H1 (cell line): ENCODE measurements around the gene TNNC1. TPM values are rescaled to one million over a fixed set of nuclear protein-coding genes. Genes with fewer than 3 reads are reported as not detected.

Experiments used
- NANOG ChIP-seq: IDR thresholded peaks from 2 replicates; pipeline ENCODE4 v1.6.1; 2011; ENCODE audit warnings: low read length, low read depth, mild to moderate bottlenecking, inconsistent platforms; ENCODE audit not compliant: insufficient read depth, poor library complexity, severe bottlenecking
- polyA plus RNA-seq, 7 experiments: library from polyadenylated mRNA; depleted of rRNA in 3 of 7; stranded (reverse) in 5 of 7; unstranded in 2 of 7; fragments of >200 nt in 5 of 7; fragments of 200-250 nt in 2 of 7; gene quantifications; 1 replicate in 5 of 7; 2 replicates in 1 of 7; 4 replicates in 1 of 7; pipeline versions ENCODE4 v1.2.1 to v1.2.3, GENCODE V29; 2011 to 2013; ENCODE audit warnings: missing spikeins in 2 of 7, mixed read lengths in 2 of 7
- total RNA-seq: library from RNA; stranded (reverse); fragmentation: NEBNext Ultra II Directional; extraction: Animal tissue kit (Norgen Biotek cat#: 25700); gene quantifications from 2 replicates; pipeline ENCODE4 v1.2.1, GENCODE V29; 2021
- TF ChIP-seq, protein P1 (sequence below): IDR thresholded peaks from 2 replicates; pipeline ENCODE4 v1.6.1; 2012; ENCODE audit warnings: inconsistent platforms

TNNC1 gene
- total and polyA plus RNA-seq, 2 of the 8 experiments (the other 6 are each of a cell fraction or from before 2014, with no cell fraction given): 5.8 to 16.4 TPM

DNA sequence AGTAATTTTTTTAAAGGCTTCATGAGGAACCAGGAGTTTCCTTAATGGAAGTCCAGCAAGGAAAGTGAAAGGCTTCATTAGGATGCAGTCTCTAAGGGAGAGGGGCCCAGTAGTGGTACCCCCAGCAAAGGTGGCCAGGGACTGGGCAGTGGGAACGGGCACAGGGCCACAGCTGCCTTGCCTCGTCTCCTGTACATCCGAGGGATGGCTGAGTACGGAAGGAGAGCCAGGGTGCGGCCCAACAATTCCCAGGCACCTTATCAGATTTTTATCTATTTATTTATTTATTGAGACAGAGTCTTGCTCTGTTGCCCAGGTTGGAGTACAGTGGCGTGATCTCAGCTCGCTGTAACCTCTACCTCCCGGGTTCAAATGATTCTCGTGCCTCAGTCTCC lies 23.4 kb downstream of the TNNC1 start (continued):
- TF ChIP-seq NANOG: no peak
- TF ChIP-seq, protein P1, sequence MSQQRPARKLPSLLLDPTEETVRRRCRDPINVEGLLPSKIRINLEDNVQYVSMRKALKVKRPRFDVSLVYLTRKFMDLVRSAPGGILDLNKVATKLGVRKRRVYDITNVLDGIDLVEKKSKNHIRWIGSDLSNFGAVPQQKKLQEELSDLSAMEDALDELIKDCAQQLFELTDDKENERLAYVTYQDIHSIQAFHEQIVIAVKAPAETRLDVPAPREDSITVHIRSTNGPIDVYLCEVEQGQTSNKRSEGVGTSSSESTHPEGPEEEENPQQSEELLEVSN: no peak
